ENCODE data around the gene AMFR.
"Not testable (repeated sequence)": the region's sequence is repeated elsewhere in the genome, so short reads cannot be mapped to it uniquely, and the experiment has no call there.

The AMFR gene

DNA sequence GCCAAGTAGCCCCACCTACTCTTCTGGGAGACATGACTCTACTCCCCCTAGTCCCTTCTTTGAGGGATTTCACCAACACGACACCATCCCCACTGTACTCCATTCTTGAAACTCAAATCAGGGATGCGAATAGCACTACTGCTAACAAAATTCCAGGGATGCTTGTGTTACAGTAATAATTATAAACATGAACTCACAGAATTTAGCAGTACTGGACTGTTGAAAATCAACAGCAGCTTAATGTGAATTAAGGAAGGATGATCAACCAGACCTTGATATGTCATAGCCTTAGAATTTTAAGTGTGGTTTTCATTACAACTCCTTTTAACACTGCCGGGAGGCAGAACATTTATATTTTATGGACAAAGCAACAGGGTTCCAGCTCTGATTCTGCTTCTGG is 37.9 kb downstream of the AMFR start:
- DNase-seq: no peak

DNA sequence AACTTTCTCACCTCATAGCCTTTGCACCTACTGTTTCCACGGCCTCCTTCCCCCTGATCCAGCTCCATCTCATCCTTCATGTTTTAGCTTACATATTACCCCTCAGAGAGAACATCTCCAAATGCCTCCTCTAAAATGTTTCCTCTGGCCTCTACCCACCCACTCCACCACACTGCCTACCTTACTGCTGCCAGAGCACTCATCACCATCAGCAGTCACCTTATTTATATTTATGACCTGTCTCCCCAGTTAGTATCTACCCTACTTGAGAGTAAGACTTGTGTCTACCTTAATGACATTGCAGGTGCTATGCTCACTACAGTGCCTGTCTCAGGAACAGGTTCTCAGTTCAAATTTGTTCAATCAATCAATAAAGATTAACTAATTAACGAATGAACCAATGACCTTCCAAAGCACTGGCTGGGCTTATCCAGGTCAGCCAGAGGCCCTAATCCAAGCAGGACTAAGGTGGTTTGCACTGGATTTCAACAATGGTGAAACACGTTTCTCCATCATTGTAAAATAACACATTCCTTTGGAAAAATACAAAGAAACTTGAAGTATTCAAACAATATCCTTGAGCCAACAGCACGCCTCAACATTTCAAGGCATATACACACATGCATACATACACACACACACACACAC is 41.1 kb downstream of the AMFR start:
- DNase-seq: no peak

DNA sequence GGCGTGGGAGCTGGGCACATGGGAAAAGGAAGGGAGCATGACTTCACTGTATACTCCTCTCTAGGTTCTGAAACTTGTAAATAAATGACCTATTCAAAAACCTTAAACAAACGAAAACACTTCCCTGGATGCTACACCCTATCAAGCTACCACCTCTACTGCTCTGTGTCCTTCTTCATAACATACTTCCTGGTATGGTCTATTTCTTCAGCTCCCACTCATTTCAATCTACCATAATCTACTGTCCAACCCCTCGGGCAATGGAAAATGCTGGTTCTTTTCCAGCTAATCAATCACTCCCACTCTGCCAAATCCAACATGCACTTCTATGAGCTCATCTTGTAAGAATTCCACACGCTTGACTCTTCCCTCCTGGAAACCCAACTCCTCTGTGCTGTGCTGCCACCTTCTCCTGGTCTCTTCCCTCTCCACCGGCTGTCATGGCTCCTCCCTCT is 42.4 kb downstream of the AMFR start:
- DNase-seq: no peak

DNA sequence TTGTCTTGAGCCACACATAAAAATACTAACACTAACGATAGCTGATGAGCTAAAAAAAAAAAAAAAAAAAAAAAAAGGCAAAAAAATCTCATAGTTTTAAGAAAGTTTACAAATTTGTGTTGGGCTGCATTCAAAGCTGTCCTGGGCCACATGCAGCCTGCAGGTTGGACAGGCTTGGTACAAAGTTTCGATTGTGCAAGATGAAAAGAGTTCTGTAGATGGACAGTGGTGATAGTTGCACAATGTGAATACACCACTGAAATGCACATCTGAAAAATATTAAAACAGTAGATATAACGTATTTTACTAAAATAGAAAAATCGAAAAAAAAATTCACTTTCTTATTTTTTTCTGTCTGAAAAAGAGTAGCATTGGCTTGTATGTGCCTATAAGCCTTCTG is 42.9 kb downstream of the AMFR start:
- no peak for DNase-seq

DNA sequence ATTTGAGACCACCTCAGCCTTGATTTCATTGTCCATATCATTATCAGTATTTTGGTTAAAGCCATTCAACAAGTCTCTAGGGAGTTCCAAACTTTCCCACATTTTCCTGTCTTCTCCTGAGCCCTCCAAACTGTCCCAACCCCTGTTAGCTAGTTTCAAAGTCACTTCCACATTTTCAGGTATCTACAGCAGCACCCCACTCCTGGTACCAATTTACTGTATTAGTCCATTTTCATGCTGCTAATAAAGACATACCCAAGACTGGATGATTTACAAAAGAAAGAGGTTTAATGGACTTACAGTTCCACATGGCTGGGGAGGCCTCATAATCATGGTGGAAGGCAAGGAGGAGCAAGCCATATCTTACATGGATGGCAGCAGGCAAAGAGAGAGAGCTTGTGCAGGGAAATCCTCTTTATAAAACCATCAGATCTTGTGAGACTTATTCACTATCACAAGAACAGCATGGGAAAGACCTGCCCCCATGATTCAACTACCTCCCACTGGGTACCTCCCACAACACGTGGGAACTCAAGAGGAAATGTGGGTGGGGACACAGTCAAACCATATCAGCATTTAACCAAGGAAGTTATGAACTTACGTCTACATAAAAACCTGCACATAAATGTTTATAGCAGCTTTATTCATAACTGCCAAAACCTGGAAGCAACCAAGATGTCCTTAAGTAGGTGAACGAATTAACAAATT is 44.4 kb downstream of the AMFR start:
- DNase-seq: not testable (repeated sequence)

DNA sequence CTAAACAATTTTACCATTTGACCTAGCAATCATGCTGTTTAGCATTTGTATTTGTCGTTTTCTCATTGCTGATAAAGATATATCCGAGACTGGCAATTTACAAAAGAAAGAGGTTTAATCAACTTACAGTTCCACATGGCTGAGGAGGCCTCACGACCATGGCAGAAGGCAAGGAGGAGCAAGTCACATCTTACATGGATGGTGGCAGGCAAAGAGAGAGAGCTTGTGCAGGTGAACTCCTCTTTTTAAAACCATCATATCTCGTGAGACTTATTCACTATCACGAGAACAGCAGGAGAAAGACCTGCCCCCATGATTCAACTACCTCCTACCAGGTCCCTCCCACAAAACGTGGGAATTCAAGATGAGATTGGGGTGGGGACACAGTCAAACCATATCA is 46.3 kb downstream of the AMFR start:
- not testable (repeated sequence) for DNase-seq

DNA sequence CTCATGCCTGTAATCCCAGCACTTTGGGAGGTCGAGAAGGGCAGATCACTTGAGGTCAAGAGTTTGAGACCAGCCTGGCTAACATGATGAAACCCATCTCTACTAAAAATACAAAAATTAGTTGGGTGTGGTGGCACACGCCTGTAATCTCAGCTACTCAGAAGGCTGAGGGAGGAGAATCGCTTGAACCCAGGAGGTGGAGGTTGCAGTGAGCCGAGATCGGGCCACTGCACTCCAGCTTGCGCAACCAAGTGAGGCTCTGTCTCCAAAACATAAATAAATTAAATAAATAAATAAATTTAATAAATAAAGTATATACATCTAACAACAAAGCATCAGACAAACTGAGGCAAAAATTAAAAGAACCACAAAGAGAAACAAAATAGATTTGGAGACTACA is 49.6 kb downstream of the AMFR start:
- DNase-seq: not testable (repeated sequence)

DNA sequence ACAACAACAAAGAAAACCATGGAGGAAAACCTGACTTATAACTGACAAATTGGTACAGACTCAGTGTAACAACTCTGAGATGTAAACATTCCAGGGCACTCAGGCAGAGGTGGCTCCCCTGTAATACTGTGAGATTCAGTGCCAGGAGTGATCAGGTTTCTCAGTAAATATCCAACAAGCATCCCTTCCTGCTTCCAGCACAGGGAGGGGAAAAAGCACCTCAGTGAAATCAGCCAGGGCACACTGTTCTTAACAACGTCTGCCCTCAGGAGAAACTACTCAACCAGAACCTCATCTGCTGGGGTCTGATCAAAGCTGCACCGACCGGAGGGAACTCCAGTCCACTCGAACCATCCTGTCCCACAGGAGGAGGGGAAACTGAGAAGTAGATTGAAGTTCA is 52.3 kb downstream of the AMFR start:
- no peak for DNase-seq

DNA sequence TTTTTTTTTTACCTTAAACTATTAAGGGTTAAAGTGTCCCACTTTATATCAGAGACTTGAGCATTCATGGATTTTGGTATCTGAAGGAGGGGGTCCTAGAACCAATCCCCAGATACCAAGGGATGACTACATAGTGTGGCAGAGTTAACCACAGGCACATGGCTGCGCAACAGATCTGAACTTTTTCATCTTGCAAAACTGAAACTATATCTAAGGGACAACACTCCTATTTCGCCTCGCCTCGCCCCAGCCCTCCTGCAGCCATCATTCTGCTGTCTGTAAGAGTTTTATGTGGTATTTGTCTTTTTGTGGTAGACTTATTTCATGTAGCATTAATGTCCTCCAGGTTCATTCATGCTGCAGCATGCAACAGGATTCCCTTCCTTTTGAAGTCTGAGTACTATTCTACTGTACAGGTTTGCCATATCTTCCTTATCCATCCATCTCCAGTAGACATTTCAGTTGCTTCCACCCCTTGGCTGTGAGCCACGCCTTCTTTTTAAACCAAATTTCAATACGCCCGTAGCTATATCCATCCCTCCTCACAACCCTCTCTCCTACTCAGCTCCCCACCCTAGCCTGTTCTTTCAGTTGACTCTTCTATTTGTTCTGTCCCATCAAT is 53.2 kb downstream of the AMFR start:
- DNase-seq: no peak

DNA sequence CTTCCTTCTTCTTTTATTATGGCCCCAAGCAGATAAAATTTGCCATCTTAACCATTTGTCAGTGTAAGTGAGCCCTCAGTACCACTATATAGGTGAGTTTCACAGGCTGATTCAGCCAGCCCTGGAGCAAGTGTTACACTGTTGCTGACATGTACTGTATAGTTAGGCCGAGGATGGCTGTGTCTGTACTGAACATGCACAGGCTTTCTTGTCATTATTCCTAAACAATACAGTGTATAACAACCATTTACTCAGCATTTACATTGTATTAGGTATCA is 53.7 kb downstream of the AMFR start:
- no peak for DNase-seq

DNA sequence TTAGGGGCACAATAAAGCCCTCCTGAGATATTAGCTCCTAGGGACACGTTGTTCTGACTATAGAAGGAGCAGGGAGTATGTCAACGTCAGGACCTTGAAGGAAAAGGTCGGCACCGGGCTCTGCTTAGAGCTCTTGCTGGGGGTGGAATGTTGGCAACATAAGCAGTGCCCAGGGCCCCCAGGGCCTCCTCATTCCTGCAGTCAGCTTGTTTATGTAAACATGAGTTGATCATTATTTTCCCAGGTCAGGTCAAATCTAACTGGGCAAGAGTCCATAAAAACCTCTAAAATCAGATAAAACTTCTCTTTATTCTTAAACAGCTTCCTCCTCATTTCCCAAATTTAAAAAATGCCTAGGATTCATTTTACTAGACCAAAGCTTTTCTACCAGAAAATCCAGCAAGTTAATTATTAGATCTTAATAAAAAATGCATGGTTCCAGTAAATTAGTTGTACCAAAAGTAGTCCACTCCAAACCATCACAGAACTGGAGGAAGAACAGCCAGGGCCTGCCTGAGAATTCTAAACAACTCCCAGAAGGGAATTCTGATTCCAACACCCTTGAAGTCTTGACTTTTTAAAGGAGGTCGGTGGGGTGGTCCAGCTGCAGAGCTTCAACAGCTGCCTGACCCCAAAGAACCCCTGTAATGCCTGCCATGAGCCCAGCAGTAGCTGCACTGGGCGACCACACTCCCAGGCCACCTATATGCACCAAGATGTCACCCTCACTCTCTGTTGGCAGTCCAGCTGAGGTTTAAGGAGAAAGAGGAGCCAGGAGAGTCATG is 54.3 kb downstream of the AMFR start:
- DNase-seq: no peak

DNA sequence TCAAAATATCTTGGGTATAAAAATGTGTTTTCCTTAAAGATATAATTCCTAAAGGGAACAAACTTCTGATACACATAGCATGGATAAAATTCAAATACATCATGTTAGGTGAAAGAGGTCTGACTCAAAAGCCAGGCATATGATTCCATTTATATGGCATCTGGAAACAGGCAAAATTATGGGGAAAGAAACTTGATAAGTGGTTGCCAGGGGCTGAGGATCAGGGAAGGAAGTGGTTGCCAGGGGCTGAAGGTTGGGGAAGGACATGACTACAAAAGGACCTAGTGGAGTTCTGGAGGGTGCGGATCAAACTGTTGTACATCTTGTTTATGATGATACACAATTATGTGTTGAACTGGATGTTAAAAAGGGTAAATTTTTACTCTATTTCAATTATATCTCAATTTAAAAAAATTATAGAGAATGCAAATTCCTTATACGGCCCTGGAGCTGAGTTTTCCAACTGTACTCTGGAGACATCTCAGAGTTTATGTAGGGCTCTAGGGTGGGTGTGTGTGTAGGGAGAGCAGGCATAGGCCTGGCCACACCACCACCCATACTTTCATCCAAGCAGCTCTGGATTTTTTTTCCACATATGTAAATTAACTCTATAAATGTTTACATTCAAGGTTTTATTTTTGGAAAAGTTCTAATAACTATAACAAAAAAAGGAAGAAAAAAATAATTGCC is 55.0 kb downstream of the AMFR start:
- no peak for DNase-seq

DNA sequence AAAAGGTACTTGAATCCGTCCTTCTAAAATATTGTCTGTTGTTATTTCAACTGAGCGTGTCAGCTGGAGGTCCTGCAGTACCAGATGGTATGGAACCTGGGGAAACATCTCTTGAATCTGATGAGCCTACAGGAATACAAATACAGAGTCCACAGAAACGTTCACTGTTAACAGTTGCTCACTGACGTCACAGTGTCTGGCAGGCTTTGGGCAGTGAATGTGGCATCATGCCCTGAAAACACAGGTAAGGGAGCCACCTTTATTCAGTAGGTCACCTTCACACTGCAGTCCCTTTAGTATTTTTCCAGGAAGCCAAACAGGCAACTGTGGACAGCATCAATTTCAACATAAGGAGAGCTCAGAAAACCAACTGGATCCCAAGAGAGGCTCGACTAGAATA is 56.1 kb downstream of the AMFR start:
- no peak for DNase-seq

DNA sequence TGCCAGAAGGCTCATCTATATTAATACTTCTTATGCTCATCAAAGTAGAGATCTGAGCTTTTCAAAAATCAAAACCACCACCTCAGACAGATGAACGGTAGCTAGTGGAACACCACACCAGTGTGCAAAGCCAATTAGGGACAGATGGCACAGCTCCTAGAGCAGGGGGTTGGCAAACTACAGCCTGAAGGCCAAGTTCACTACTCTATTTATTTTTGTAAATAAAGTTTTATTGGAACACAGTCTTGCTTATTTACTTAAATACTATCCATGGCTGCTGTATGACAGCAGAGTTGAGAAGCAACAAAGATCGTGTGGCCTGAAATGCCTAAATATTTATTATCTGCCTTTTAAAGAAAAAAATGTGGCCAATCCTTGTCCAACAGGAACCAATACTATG is 56.8 kb downstream of the AMFR start:
- no peak for DNase-seq

DNA sequence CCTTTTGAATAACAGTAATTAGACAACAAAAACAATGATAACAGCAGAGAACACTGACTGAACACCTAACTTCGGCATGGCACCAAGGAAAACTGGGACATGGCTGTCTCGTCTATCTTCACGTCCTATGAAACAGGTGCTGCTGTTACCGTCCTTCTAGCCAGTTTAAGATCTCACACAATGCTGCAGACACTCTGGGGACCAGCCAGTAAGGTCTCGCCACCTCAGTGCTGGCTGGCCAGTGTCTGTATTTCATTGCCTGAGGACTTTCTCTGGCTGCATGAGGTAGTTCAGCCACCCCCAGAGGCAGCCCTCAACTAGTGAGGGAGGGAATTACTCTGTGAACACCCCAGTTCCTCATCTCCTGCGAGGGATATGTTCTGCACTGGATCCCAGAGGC is 57.6 kb downstream of the AMFR start:
- no peak for DNase-seq

DNA sequence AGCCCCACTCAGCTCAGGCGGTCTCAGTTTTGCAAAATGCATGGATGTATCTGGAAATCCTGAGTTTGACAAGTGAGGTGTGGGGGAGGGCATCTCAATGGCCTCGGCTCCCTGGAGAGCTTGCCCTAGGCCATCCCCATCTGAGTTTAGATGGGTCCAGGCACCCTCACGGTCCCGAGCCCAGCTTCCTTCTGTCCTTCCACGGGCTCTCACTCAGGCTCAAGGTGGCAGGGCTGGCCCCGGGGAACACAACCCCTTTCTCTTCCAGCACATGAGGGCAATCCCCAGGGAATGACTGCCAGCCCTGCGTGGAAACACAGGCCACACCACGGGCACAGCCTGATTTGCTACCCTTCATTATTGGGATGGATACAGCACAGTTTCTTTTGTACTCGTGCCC is 58.4 kb downstream of the AMFR start:
- no peak for DNase-seq

DNA sequence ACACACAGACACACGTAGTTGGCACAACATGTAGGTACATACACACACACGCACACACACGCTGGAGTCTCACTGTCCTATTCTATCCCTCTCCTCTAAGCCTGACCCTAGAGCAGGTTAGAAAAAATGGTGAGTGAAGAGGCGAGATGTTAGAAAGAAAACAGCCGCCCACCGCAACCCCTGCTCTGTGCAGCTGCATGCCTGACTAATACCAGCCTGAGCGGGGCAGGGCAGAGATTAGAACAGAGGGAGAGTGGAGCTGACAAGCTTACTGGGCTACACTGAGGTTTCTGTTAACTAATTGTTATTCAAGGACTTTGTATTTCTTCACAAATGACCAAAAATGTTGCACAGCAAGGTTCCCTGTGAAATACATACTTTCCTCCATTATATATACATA is 59.8 kb downstream of the AMFR start:
- DNase-seq: no peak

DNA sequence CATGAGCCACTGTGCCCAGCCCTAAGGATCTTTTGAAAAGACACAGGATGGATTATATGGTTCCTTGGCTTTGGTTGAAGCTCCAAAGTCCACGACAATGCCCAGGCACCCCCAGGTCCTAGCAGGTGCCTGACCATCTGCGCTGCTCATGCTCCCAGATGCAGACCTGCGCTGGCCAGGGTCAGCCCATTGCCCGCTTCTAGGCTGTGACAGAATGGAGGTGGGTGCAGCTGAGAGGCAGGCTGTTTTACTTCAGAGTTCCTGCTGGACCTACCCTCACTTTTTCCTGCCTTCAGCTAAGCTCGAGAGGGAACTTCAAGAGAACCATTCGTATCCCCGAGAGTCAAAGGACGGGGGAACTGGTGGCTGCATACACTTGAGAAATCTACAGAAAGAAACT is 60.5 kb downstream of the AMFR start:
- no peak for DNase-seq

DNA sequence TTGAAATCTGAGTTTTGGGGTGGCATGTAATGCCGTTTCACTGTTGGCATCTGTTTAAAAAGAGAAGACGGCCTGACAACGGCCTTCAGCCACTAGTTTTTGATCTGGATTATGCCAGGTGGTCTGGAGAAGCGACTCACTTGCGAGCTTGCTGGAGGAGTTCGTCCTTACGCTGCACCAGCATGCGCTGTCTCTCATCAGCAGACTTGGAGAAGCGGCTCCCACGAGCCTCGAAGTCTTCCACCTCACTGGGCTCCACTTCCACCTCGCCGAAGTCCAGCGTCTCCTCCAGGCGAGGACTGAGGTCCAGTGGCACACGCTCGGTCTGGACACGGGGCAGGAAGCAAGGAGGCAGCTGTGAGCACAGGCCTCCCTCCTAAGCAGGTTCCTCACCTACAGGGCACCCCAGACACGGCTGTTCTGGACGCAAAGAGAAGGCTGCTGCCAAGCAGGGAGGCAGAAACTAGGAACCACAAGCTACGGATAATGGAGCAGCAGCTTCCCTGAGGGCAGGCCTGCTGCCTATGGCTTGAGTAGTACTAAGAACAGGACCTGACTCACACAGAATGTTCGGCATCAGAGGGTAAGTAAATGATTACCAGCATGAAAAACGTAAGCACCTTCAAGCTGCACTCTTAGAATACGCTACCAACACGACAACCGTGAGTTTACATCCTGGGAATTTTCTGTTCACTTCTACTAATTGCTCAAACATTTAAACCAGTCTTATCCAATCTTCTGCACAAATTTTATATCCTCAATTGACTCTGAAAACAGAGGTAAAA is 61.4 kb downstream of the AMFR start:
- DNase-seq: no peak

DNA sequence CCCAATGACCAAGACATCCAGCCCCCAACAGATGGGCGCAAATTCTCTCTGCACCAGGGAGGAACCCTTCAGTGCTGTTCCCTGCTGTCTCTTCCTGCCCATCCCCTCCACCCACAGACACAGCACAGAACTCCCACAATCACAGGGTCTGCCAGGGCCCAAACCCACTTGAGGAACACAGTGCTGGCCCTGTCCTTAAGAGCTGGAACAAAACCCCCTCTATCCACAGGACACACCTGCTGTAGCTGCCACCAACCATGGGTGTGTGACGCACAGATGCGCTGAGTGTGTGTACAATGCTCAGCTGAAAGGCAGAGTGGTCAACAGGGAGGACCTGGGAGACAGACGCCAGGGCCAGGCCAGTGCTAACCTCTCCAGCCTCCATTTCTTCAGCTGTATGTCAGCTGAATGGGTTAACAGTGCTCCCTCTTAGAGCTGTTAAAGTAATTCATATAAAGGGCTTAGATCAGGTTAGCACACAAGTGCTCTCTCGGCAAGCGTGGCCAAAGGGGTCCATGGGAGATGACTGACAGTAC is 62.1 kb downstream of the AMFR start:
- DNase-seq: no peak

DNA sequence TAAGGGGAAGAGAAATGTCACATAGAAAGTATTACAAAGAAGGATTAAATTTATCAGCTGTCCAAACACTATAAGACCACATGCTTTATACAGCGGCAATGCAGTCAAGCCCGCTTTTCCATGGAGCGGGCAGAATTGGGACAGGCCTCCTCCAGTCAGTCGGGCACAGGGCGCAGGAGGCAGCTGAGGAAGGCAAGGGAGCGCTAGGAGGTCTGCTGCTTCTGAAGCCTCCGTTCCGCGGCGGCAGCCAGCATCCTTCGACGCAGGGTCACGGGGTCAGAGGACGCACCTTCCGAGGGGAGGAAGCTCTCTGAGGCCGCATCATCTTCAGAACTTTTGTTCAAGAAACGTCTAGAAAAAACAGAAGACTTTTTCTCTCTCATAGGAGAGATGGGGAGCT is 62.6 kb downstream of the AMFR start:
- no peak for DNase-seq

DNA sequence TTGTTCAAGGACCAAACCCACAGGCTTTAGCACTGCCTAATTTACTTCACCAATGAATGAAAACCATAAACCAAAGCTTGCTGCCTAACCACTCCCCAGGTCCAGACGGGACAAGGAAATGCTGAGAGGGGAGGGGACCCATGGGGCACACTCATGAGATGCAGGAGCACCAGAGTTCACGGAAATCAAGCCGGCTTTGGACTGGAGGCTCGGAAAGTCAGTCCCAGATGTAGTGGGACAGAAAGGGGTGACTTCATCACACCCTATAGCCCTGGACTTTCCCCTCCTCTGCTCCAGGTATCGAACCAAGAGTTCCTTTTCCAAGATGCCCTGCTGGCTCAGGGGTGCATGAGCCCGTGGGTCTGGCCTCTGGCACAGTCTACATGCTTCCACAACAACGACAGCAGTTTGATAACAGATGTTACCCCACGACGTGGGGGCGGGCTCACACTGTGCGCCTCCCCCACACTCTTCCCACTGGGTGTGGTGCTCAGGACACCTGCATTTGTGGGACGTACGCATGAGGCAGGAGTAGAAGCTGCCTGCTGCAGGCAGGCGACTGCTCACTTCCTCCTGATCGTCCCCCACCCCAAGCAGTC is 63.2 kb downstream of the AMFR start:
- no peak for DNase-seq
